Cardiac muscle cell (in vitro differentiated cells and primary cell): ENCODE data around the gene CASP7. TPM values are rescaled to one million over a fixed set of nuclear protein-coding genes. Genes with fewer than 3 reads are reported as not detected.

Experiments
- DNase-seq, 2 donors: peaks; one replicate each; pipeline versions ENCODE4 v3.0.0 to v3.0.0-alpha.2; 2010 to 2017; ENCODE audit warnings: low read depth in 1 of 2, low spot score in 1 of 2
- H3K27ac ChIP-seq: fragments of 200-600 bp; sonication (generic); 2 replicates; pipeline ENCODE4 v1.5.1; 2016
- H3K27me3 ChIP-seq: fragments of 200-600 bp; sonication (generic); 2 replicates; pipeline ENCODE4 v1.6.0; 2016; ENCODE audit warnings: control low read depth
- H3K36me3 ChIP-seq: fragments of 200-600 bp; sonication (generic); 2 replicates; pipeline ENCODE4 v1.5.1; 2016; ENCODE audit warnings: control low read depth
- H3K4me1 ChIP-seq: fragments of 200-600 bp; sonication (generic); 2 replicates; pipeline ENCODE4 v1.8.1; 2017; ENCODE audit warnings: low read depth, mild to moderate bottlenecking, mixed run types
- H3K4me3 ChIP-seq: fragments of 200-600 bp; sonication (generic); 2 replicates; pipeline ENCODE4 v1.5.1; 2016; ENCODE audit warnings: mild to moderate bottlenecking
- H3K9me3 ChIP-seq: fragments of 200-600 bp; sonication (generic); 2 replicates; pipeline ENCODE4 v1.5.1; 2017; ENCODE audit warnings: low read depth, mild to moderate bottlenecking, control low read depth
- CTCF ChIP-seq: IDR thresholded peaks from 2 replicates; pipeline ENCODE4 v1.5.1; 2012; ENCODE audit warnings: low read depth, mild to moderate bottlenecking, low read length
- polyA plus RNA-seq: library from polyadenylated mRNA; unstranded; fragments of >200 nt; fragmentation: Nextera tagmentation; extraction: Ambion mirVana; gene quantifications from 2 replicates; pipeline ENCODE4 v1.2.1, GENCODE V29; 2016
- total RNA-seq: library from RNA; depleted of rRNA; stranded (reverse); fragments of >200 nt; gene quantifications from 2 replicates; pipeline ENCODE4 v1.2.3, GENCODE V29; 2016

The CASP7 gene
- 3.3 and 11.8 TPM in 2 replicates for total RNA-seq
- 7.8 and 9.3 TPM in 2 replicates for polyA plus RNA-seq

- no peaks in the 10 kb centered on the region for H3K36me3 ChIP-seq
- H3K9me3 ChIP-seq = no peaks in the 10 kb centered on the region
- no peak for TF ChIP-seq CTCF
- peak within 1 kb of the TSS; percentile 77 for H3K4me3 ChIP-seq
- DNase-seq = peak; percentile 80 to 92
- peak within 1 kb of the TSS; percentile 59 for H3K27ac ChIP-seq
- no peaks in the 10 kb centered on the region for H3K4me1 ChIP-seq
- H3K27me3 ChIP-seq = no peaks in the 10 kb centered on the region
Measured at GRCh38 chr10:113679463-113680189, at the start of gene CASP7. TSS of gene CASP7 (plus strand) at chr10:113679912. CDS start at chr10:113697494, 17,582 bp downstream.

GRCh38 chr10:113630929-113631533, 48.7 kb upstream of the CASP7 start:
- no peaks in the 10 kb centered on the region for H3K27me3 ChIP-seq
- no peaks in the 10 kb centered on the region for H3K9me3 ChIP-seq
- no peak for DNase-seq
- no peak overlapping the region for H3K27ac ChIP-seq
- H3K4me1 ChIP-seq = no peaks in the 10 kb centered on the region
- no peak for TF ChIP-seq CTCF
- no peaks in the 10 kb centered on the region for H3K36me3 ChIP-seq
- no peak overlapping the region for H3K4me3 ChIP-seq

GRCh38 chr10:113631684-113632367, 47.9 kb upstream of the CASP7 start:
- no peak overlapping the region for H3K27ac ChIP-seq
- no peaks in the 10 kb centered on the region for H3K9me3 ChIP-seq
- no peaks in the 10 kb centered on the region for H3K27me3 ChIP-seq
- no peak overlapping the region for H3K4me3 ChIP-seq
- no peak for TF ChIP-seq CTCF
- no peaks in the 10 kb centered on the region for H3K4me1 ChIP-seq
- DNase-seq = no peak
- no peaks in the 10 kb centered on the region for H3K36me3 ChIP-seq

- Histone ChIP-seq H3K4me1 (no peaks in the 10 kb centered on the region), H3K27me3 (no peaks in the 10 kb centered on the region), H3K4me3 (no peak overlapping the region), H3K36me3 (no peaks in the 10 kb centered on the region), H3K9me3 (no peaks in the 10 kb centered on the region), H3K27ac (no peak overlapping the region)
- no peak for TF ChIP-seq CTCF
- no peak for DNase-seq
Measured at GRCh38 chr10:113639966-113640365, 39.7 kb upstream of the CASP7 start.

GRCh38 chr10:113641702-113642101, 38.0 kb upstream of the CASP7 start:
- no peaks in the 10 kb centered on the region for H3K9me3 ChIP-seq
- no peak overlapping the region for H3K4me3 ChIP-seq
- H3K27me3 ChIP-seq = no peaks in the 10 kb centered on the region
- TF ChIP-seq CTCF = no peak
- no peak overlapping the region for H3K27ac ChIP-seq
- DNase-seq = no peak
- no peaks in the 10 kb centered on the region for H3K4me1 ChIP-seq
- no peaks in the 10 kb centered on the region for H3K36me3 ChIP-seq
